Subcutaneous preadipocyte (primary cell): ENCODE results near the gene ZNF723. TPM values are rescaled to one million over a fixed set of nuclear protein-coding genes. Genes with fewer than 3 reads are reported as not detected.

Experiments
- small RNA-seq: library from RNA; depleted of rRNA; stranded (forward); fragments of <200 nt; gene quantifications from one replicate; pipeline ENCODE3, GENCODE V24; 2012
- total RNA-seq: library from RNA; depleted of rRNA; stranded (reverse); fragments of >200 nt; gene quantifications from 2 replicates; pipeline ENCODE4 v1.2.3, GENCODE V29; 2012

ZNF723 gene
- not detected in 2 replicates for total RNA-seq

DNA sequence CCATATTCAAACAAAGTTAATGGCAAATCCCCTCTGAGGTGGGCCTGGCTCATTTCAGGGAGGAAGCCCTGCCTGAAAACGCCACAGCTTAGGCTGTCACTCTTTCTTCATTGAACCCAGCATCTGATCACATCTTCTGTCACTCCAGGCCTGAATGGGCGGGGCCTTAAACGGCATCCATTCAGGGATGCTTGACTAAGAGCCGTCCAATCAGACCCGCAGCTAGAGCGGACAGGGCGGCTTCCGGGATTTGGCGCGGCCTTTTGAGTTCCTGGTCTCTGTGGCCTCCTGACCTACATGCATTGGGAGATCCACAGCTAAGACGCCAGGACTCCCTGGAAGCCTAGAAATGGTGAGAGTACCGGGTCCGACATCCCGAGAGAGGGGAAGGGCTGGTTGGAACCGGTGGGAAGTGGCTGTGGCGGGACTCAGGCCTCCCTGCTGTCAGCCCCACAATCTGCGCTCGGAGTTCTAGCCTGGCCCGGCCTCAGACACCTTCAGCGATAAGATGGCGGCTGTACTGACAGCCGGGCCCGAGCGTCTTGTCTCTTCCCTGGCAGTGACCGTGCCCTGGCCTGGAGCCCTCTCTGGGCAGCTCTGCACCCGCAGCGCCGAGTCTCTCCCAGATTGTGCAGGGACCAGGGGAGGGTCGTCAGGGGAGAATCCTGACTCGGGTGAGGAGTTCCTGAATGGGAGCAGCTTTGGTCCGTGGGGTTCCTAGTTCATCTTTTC, at the start of gene ZNF723:
TSS of gene ZNF723 (plus strand) at position 261 of the 732 bp plus-strand sequence. CDS start at position 350, 89 bp downstream.

DNA sequence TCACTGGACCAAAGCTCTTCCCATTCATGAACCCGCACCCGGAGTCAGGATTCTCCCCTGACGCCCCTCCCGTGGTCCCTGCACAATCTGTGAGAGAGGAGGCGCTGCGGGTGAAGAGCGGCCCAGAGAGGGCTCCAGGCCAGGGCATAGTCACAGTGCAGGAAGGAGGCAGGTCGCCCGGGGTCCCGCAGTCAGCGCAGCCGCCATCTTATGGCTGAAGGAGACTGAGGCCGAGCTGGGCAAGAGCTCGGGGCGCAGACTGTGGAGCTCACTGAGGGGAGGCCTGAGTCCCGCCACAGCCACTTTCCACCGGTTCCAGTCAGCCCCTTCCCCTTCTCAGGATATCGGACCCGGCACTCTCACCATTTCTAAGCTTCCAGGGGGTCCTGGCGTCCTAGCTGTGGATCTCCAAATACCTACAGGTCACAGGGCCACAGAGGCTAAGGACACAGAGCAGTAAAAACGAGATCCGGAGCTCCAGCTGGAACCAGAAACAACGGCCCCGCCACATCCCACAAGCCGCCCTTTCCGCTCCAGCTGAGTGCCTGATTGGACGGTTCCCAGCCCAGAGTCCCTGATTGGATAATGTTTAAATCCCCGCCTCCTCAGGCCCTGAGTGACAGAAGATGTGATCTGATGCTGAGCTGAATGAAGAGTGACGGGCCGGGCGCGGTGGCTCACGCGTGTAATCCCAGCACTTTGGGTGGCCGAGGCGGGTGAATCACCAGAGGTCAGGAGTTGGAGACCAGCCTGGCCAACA, 48.3 kb upstream of the ZNF723 start, which contains the start of gene ZNF99:
TSS of gene ZNF99 (minus strand) at position 501 of the 760 bp plus-strand sequence. CDS start at position 366, 135 bp downstream.

Small RNA genes lying within 50 kb of the gene (small RNA-seq; reads per million reads assigned to genes)
- not detected for gene VN1R88P

Other genes starting within 250 kb of the ZNF723 start
- gene ZNF492, start 198.0 kb upstream of the ZNF723 start, total RNA-seq: 1.1 and 1.4 TPM in 2 replicates
- under 0.01 TPM in 1 of 2 replicates, not detected in the other for gene ZNF99, start 48.1 kb upstream of the ZNF723 start, total RNA-seq
- 0.37 and 0.39 TPM in 2 replicates for gene ZNF728, start 170.9 kb downstream of the ZNF723 start, total RNA-seq